ENCODE measurements around the gene GRIN3A. TPM values are rescaled to one million over a fixed set of nuclear protein-coding genes. Genes with fewer than 3 reads are reported as not detected.

GRIN3A gene
- not detected in 2 replicates for total RNA-seq

GRCh38 chr9:101738566-101739183, at the start of gene GRIN3A:
GRIN3A (minus strand) TSS chr9:101738647; CDS start chr9:101737979, 668 bp downstream.

GRCh38 chr9:101594796-101595195, 143.7 kb downstream of the GRIN3A start, which contains the start of gene PPP3R2:
PPP3R2 (minus strand) TSS chr9:101594969; CDS start chr9:101594921, 48 bp downstream.

GRCh38 chr9:101533334-101534204, 204.9 kb downstream of the GRIN3A start, which contains the start of gene RNF20:
RNF20 (plus strand) TSS chr9:101533853; CDS start chr9:101535424, 1,571 bp downstream.

Other genes starting within 250 kb of the GRIN3A start
- 17.0 and 17.3 TPM in 2 replicates for gene RNF20, start 204.8 kb downstream of the GRIN3A start, total RNA-seq
- not detected in 2 replicates for gene PPP3R2, start 143.7 kb downstream of the GRIN3A start, total RNA-seq